ENCODE data around the gene RHOXF1. TPM values are rescaled to one million over a fixed set of nuclear protein-coding genes. Genes with fewer than 3 reads are reported as not detected.
"Not testable (repeated sequence)": the region's sequence is repeated elsewhere in the genome, so short reads cannot be mapped to it uniquely, and the experiment has no call there.

Gene RHOXF1
- total and polyA plus RNA-seq, 10 donors: 0.15 to 1.6 (median 0.82) TPM; not detected in 5

GRCh38 chrX:120087289-120088017 is 28.3 kb downstream of the RHOXF1 start:
- H3K4me1 ChIP-seq: no peaks in the 10 kb centered on the region
- WGBS, 5 donors: 48 to 64% (median 61%) methylated on average over 10 of the region's 10 CpGs
- no peaks in the 10 kb centered on the region for H3K27me3 ChIP-seq (replicated peaks in 1 of 7)
- intact Hi-C loops (cut with DNase I; ENCODE audit: low total_unique reads): no loop called here
- no peaks in the 10 kb centered on the region for H3K9me3 ChIP-seq
- TF ChIP-seq CTCF (IDR thresholded peaks at IDR 0.05 in 8 of 11, conservative IDR thresholded peaks at IDR 0.05 in 3 of 11): no peak
- no peak for TF ChIP-seq POLR2AphosphoS5 (IDR thresholded peaks at IDR 0.05)
- no peak for TF ChIP-seq POLR2A (IDR thresholded peaks at IDR 0.05)
- no peak for DNase-seq
- peak overlapping the region in 1 of 8 donors; percentile 31 for H3K4me3 ChIP-seq
- peak overlapping the region in 2 of 8 donors; percentile 30 to 33 for H3K27ac ChIP-seq
- H3K36me3 ChIP-seq: no peaks in the 10 kb centered on the region

GRCh38 chrX:120085553-120086185 is 30.0 kb downstream of the RHOXF1 start:
- H3K27me3 ChIP-seq (replicated peaks in 1 of 7); H3K4me3 ChIP-seq; DNase-seq; H3K27ac ChIP-seq; H3K4me1 ChIP-seq; intact Hi-C loops (cut with DNase I; ENCODE audit: low total_unique reads); H3K9me3 ChIP-seq; H3K36me3 ChIP-seq: not testable (repeated sequence)
- no CpG with 5 or more reads among the region's 12 CpGs for WGBS, 5 donors

DNA sequence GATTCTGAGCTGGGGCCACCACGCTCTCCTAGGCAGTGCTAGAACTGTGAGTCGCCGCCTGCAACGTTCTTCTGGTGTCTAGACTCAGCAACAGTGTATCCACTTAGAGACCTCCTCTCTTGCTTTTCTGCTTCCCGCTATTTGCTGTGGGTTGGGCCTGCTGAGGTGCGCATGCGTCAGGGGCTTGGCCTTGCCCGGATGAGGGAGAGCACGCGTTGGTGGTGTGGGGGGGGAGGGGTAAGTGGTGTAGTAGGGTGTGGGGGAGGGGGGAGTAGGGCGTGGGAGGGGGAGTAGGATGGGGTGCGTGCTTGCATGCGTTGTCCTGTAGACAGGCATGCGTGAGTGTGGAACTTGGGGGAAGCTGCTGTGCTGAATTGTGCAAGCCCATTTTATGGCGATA is 38.1 kb downstream of the RHOXF1 start, which contains the start of gene RHOXF2B:
Gene RHOXF2B (minus strand): TSS at position 101 of the 400 bp plus-strand sequence. CDS start 138 bp downstream, outside the sequence.
- H3K36me3 ChIP-seq; H3K27me3 ChIP-seq (replicated peaks in 1 of 7); H3K9me3 ChIP-seq; intact Hi-C loops (cut with DNase I; ENCODE audit: low total_unique reads); DNase-seq; H3K27ac ChIP-seq; H3K4me3 ChIP-seq; H3K4me1 ChIP-seq: not testable (repeated sequence)
- no CpG with 5 or more reads among the region's 15 CpGs for WGBS, 5 donors

DNA sequence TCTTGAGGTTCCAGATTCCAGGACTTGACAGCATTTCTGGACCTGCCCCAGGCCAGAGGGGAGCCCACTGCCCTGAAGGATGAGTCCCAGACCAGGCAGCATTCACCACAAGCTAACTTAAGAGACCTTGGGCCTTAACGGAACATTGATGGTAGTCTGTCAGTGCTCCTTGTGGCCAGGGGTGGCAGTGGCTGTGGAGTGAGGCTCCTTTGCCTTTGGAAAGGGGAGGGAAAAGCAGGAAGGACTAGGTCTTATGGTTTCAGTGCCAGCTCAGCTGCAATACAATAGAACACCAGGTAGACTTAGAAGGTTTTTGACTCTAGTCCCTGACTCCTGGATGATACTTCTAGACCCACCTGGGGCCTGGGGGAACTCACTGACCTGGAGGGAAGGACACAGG is 49.5 kb downstream of the RHOXF1 start:
- intact Hi-C loops (cut with DNase I; ENCODE audit: low total_unique reads); H3K4me1 ChIP-seq; H3K9me3 ChIP-seq; H3K27me3 ChIP-seq (replicated peaks in 1 of 7); H3K27ac ChIP-seq; H3K36me3 ChIP-seq; H3K4me3 ChIP-seq: not testable (repeated sequence)
- WGBS, 5 donors: 50 to 92% (median 65%) methylated on average over 1 of the region's 1 CpG; no CpG with 5 or more reads in 1 of the 5 donors
- DNase-seq: peak; percentile 12

Other genes starting within 250 kb of the RHOXF1 start
- gene RNF113A, start 244.2 kb downstream of the RHOXF1 start, total RNA-seq: 10 to 100 TPM; 15.2 to 27.5 (median 19.4) TPM
- gene RNF113A, start 244.2 kb downstream of the RHOXF1 start, polyA plus RNA-seq: 10 to 100 TPM; 30.8 to 41.9 (median 38.0) TPM
- gene NDUFA1, start 244.1 kb downstream of the RHOXF1 start, total RNA-seq: 10 to 100 TPM; 35.3 to 82.1 (median 72.5) TPM
- gene NDUFA1, start 244.1 kb downstream of the RHOXF1 start, polyA plus RNA-seq: 100 to 1,000 TPM; 108 to 142 (median 125) TPM
- not detected for gene AKAP14, start 220.0 kb downstream of the RHOXF1 start, total RNA-seq
- not detected for gene AKAP14, start 220.0 kb downstream of the RHOXF1 start, polyA plus RNA-seq
- 10 to 100 TPM in 2 of 7 donors, 1 to 10 TPM in 5; 7.6 to 10.8 (median 9.2) TPM for gene NKAP, start 172.2 kb downstream of the RHOXF1 start, total RNA-seq
- gene NKAP, start 172.2 kb downstream of the RHOXF1 start, polyA plus RNA-seq: 1 to 10 TPM; 6.6 to 7.2 (median 6.7) TPM
- gene RHOXF2B, start 38.2 kb downstream of the RHOXF1 start, total RNA-seq: not detected
- not detected for gene RHOXF2B, start 38.2 kb downstream of the RHOXF1 start, polyA plus RNA-seq
- gene RHOXF2, start 42.7 kb upstream of the RHOXF1 start, total RNA-seq: not detected
- under 1 TPM in 1 of 3 donors, not detected in 2; 0.02 TPM for gene RHOXF2, start 42.7 kb upstream of the RHOXF1 start, polyA plus RNA-seq
- 10 to 100 TPM; 13.6 to 23.7 (median 19.3) TPM for gene ZBTB33, start 134.9 kb upstream of the RHOXF1 start, total RNA-seq
- gene ZBTB33, start 134.9 kb upstream of the RHOXF1 start, polyA plus RNA-seq: 1 to 10 TPM; 4.7 to 8.8 (median 6.8) TPM
- gene TMEM255A, start 195.5 kb upstream of the RHOXF1 start, total RNA-seq: 1 to 10 TPM in 5 of 7 donors, under 1 TPM in 2; 0.46 to 1.8 (median 1.6) TPM
- gene TMEM255A, start 195.5 kb upstream of the RHOXF1 start, polyA plus RNA-seq: 1 to 10 TPM; 1.0 to 2.0 (median 1.4) TPM
- not detected for gene ATP1B4, start 246.2 kb upstream of the RHOXF1 start, total RNA-seq
- gene ATP1B4, start 246.2 kb upstream of the RHOXF1 start, polyA plus RNA-seq: not detected